Measurements from ENCODE around the gene MYH10.

Gene MYH10

GRCh38 chr17:8647956-8648355 lies 17.4 kb upstream of the MYH10 start:
- DNase-seq, result no peak

- DNase-seq, result no peak
Measured at GRCh38 chr17:8647202-8647601, 16.7 kb upstream of the MYH10 start.

- no peak for DNase-seq
Measured at GRCh38 chr17:8644507-8644902, 14.0 kb upstream of the MYH10 start.

GRCh38 chr17:8643855-8644506 lies 13.5 kb upstream of the MYH10 start:
- no peak for DNase-seq

GRCh38 chr17:8639709-8640108 lies 9.2 kb upstream of the MYH10 start:
- DNase-seq, result no peak

GRCh38 chr17:8632061-8632460 lies 1.5 kb upstream of the MYH10 start:
- no peak for DNase-seq

GRCh38 chr17:8631554-8631877 lies 991 bp upstream of the MYH10 start:
- DNase-seq, result no peak

GRCh38 chr17:8630802-8631553 lies 453 bp upstream of the MYH10 start:
- peak; percentile 95 to 97 (median 96) for DNase-seq

GRCh38 chr17:8629371-8630226 lies 926 bp downstream of the MYH10 start:
- peak in 1 of 3 donors; percentile 48 for DNase-seq

- DNase-seq, result no peak
Measured at GRCh38 chr17:8628609-8629169, 1.8 kb downstream of the MYH10 start.

GRCh38 chr17:8628172-8628571 lies 2.4 kb downstream of the MYH10 start:
- no peak for DNase-seq

GRCh38 chr17:8623591-8623990 lies 6.9 kb downstream of the MYH10 start:
- no peak for DNase-seq

- no peak for DNase-seq
Measured at GRCh38 chr17:8622191-8622590, 8.3 kb downstream of the MYH10 start.

GRCh38 chr17:8621585-8621984 lies 8.9 kb downstream of the MYH10 start:
- DNase-seq, result peak; percentile 15 to 46 (median 36)

GRCh38 chr17:8619294-8619693 lies 11.2 kb downstream of the MYH10 start:
- DNase-seq, result no peak

- DNase-seq, result no peak
Measured at GRCh38 chr17:8618825-8619224, 11.7 kb downstream of the MYH10 start.

- no peak for DNase-seq
Measured at GRCh38 chr17:8614988-8615387, 15.5 kb downstream of the MYH10 start.

- DNase-seq, result no peak
Measured at GRCh38 chr17:8611619-8612298, 18.8 kb downstream of the MYH10 start.

- no peak for DNase-seq
Measured at GRCh38 chr17:8611137-8611536, 19.4 kb downstream of the MYH10 start.

GRCh38 chr17:8610558-8610957 lies 20.0 kb downstream of the MYH10 start:
- DNase-seq, result no peak

- DNase-seq, result no peak
Measured at GRCh38 chr17:8609910-8610309, 20.6 kb downstream of the MYH10 start.

GRCh38 chr17:8608001-8608400 lies 22.5 kb downstream of the MYH10 start:
- no peak for DNase-seq

- DNase-seq, result no peak
Measured at GRCh38 chr17:8606401-8606800, 24.1 kb downstream of the MYH10 start.

All from suppressor macrophage treated with lipopolysaccharide for 1 hour (primary cell).